ENCODE data around the gene GALNT2. TPM values are rescaled to one million over a fixed set of nuclear protein-coding genes. Genes with fewer than 3 reads are reported as not detected.

Gene GALNT2
- total and polyA plus RNA-seq, 9 of the 15 experiments (the other 6 are each of a cell fraction or from before 2014, with no cell fraction given): 1.6 to 106 (median 51.9) TPM

DNA sequence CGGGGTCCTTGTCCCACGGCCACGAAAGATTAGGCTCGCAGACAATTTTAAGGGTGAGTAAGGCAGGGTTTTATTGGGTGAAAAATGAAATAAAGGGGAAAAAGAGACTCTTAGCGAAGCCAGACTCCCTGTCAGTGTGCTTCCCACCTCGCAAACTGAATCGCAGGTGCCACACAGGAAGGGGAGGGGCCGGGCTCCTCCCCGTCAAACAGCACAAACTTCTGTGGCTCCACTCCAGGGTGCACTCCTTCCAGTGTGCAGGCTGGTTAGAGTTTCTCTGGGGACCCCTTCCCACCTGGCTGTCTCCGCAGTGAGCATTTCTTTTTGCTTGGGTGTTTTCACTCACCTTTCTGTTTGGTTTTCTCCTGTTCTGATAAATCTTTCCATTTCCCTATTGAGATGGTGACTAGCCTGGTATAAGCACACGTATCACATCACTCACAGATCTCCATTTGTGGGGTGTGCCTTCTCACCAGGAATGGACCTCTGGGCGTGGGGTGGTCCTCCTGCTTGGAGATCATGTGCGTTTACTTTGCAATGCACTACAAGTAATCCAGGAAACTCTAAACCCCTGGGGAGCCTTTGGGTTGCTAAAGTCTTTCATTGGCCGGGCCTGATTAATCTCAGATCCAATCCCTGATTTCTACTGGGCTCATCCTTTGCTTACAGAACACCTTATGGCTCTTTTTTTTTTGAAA lies 37.6 kb upstream of the GALNT2 start:
- peak; percentile 76 for ATAC-seq

DNA sequence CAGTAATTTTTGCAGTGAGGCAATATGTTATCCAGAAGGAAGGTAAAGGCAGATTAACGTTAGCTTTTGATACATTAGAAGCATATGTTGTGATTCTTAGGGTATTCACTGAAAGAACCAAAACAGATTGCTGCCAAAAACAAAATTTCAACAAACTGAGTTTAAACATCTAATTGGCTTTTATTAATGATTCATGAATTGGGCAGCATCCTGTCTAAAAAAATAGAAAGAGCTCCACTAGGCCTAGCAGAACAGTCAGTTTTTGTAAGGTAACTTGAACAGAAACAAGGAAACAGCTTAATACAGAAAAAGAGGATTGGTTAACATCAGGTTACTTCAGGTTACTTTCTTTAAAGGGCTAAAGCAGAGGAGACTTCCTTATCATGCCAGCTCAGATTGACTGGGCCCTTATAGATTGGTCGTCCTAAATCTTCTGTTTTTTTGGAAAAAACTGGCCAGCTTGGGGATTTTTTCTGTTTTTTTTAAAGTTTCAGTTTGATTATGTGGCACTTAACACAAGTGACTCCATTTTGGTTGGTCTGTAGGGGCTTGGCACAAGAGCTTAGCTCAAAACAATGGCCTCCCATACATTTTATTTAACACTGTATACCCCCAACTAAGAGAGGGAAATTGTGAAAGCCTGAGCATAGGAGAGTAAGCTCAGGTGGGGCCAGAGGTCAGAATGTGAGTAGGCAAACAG lies 36.8 kb upstream of the GALNT2 start:
- FAIRE-seq (peak; percentile 51), ATAC-seq (no peak), DNase-seq (ENCODE audit: extremely low read depth in 1 of 4, low spot score in 3 of 4) (no peak)
- no peak overlapping the region for H3K4me2 ChIP-seq (ENCODE audit: insufficient read depth, low read length)
- ChIA-PET CTCF (ENCODE audit: low intra/inter-chr PET ratio) (no interaction called here), POLR2A (interaction anchor here (0.5 to 1.3 kb wide), 4 partner anchors 13 to 689 kb away, joined by 3 to 6 read pairs (median 4); no protein-coding TSS in a partner anchor)
- intact Hi-C loops (cut with micrococcal nuclease): no loop called here
- H3K9me3 ChIP-seq (replicated peaks; ENCODE audit: control insufficient read depth, insufficient read depth, low read depth, low read length): no peaks in the 10 kb centered on the region
- 4% methylated on average over 2 of the region's 2 CpGs for WGBS (ENCODE audit: insufficient coverage, low coverage, missing lambda C conversion rate)
- H4K20me1 ChIP-seq (replicated peaks; ENCODE audit: control insufficient read depth, insufficient read depth, low read length): no peaks in the 10 kb centered on the region
- H3K36me3 ChIP-seq (ENCODE audit: control insufficient read depth, insufficient read depth, low read length): no peaks in the 10 kb centered on the region
- no peak overlapping the region for H3K9ac ChIP-seq (ENCODE audit: insufficient read depth in 1 of 2, low read depth in 2 of 2, low read length in 2 of 2)
- H3K27ac ChIP-seq (ENCODE audit: extremely low read depth, low read depth, low read length): no peak overlapping the region
- no TSS peak for BruUV-seq (replicated peaks)
- no peak overlapping the region for H3K4me3 ChIP-seq
- H3K9me1 ChIP-seq (ENCODE audit: control insufficient read depth, insufficient read depth, low read length): no peaks in the 10 kb centered on the region
- peaks cover 15 to 39% of the 10 kb centered on the region in 2 experiments for H3K27me3 ChIP-seq (ENCODE audit: control insufficient read depth in 2 of 2, insufficient read depth in 2 of 2, low read length in 2 of 2)
- in situ Hi-C loops (cut with MboI): no loop called here
- H3K79me2 ChIP-seq (ENCODE audit: control insufficient read depth, insufficient read depth, low read length): no peaks in the 10 kb centered on the region
- H3K4me1 ChIP-seq (replicated peaks in 1 of 2; ENCODE audit: control insufficient read depth in 2 of 2, insufficient read depth in 2 of 2, low read length in 2 of 2): peaks cover 0 to 8% of the 10 kb centered on the region in 2 experiments; a peak in 3 of 5 replicates
- H2AFZ ChIP-seq (ENCODE audit: low read depth, low read length): no peak overlapping the region
- TF ChIP-seq, protein P1, sequence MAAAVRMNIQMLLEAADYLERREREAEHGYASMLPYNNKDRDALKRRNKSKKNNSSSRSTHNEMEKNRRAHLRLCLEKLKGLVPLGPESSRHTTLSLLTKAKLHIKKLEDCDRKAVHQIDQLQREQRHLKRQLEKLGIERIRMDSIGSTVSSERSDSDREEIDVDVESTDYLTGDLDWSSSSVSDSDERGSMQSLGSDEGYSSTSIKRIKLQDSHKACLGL (CRISPR knock-in tag; IDR thresholded peaks at IDR 0.05; ENCODE audit: borderline replicate concordance, poor library complexity, severe bottlenecking): no peak
- TF ChIP-seq SMAD3 (CRISPR knock-in tag; conservative IDR thresholded peaks at IDR 0.05) (peak; percentile 72; the same call in 1 of the 2 replicates), FOXA3 (CRISPR knock-in tag; conservative IDR thresholded peaks at IDR 0.05 in 1 of 2, IDR thresholded peaks at IDR 0.05 in 1 of 2) (no peak), MIER1 (IDR thresholded peaks at IDR 0.05; ENCODE audit: low read depth) (no peak)
- TF ChIP-seq, protein P2, sequence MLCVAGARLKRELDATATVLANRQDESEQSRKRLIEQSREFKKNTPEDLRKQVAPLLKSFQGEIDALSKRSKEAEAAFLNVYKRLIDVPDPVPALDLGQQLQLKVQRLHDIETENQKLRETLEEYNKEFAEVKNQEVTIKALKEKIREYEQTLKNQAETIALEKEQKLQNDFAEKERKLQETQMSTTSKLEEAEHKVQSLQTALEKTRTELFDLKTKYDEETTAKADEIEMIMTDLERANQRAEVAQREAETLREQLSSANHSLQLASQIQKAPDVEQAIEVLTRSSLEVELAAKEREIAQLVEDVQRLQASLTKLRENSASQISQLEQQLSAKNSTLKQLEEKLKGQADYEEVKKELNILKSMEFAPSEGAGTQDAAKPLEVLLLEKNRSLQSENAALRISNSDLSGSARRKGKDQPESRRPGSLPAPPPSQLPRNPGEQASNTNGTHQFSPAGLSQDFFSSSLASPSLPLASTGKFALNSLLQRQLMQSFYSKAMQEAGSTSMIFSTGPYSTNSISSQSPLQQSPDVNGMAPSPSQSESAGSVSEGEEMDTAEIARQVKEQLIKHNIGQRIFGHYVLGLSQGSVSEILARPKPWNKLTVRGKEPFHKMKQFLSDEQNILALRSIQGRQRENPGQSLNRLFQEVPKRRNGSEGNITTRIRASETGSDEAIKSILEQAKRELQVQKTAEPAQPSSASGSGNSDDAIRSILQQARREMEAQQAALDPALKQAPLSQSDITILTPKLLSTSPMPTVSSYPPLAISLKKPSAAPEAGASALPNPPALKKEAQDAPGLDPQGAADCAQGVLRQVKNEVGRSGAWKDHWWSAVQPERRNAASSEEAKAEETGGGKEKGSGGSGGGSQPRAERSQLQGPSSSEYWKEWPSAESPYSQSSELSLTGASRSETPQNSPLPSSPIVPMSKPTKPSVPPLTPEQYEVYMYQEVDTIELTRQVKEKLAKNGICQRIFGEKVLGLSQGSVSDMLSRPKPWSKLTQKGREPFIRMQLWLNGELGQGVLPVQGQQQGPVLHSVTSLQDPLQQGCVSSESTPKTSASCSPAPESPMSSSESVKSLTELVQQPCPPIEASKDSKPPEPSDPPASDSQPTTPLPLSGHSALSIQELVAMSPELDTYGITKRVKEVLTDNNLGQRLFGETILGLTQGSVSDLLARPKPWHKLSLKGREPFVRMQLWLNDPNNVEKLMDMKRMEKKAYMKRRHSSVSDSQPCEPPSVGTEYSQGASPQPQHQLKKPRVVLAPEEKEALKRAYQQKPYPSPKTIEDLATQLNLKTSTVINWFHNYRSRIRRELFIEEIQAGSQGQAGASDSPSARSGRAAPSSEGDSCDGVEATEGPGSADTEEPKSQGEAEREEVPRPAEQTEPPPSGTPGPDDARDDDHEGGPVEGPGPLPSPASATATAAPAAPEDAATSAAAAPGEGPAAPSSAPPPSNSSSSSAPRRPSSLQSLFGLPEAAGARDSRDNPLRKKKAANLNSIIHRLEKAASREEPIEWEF (CRISPR knock-in tag; IDR thresholded peaks at IDR 0.05): 0 out of 2 replicates have a peak, but pooled peaks have one; percentile 66

More for the DNA sequence above, 37.6 kb upstream of the GALNT2 start:
- H3K4me2 ChIP-seq (ENCODE audit: insufficient read depth, low read length): peak overlapping the region; percentile 29
- no peak for DNase-seq (ENCODE audit: extremely low read depth in 1 of 4, low spot score in 3 of 4)
- H3K36me3 ChIP-seq (ENCODE audit: control insufficient read depth, insufficient read depth, low read length): no peaks in the 10 kb centered on the region
- ChIA-PET POLR2A (interaction anchor here (0.8 to 1.3 kb wide), 2 partner anchors 13 to 14 kb away, joined by 3 to 6 read pairs; no protein-coding TSS in a partner anchor), CTCF (ENCODE audit: low intra/inter-chr PET ratio) (interaction anchor here (0.7 kb wide), 1 partner anchor 749 kb away, joined by 4 read pairs; no protein-coding TSS in a partner anchor)
- H3K9me1 ChIP-seq (ENCODE audit: control insufficient read depth, insufficient read depth, low read length): no peaks in the 10 kb centered on the region
- in situ Hi-C loops (cut with MboI) (no loop called here), intact Hi-C loops (cut with micrococcal nuclease) (no loop called here)
- H3K9ac ChIP-seq (ENCODE audit: insufficient read depth in 1 of 2, low read depth in 2 of 2, low read length in 2 of 2): no peak overlapping the region
- TF ChIP-seq ATF7 (IDR thresholded peaks at IDR 0.05): 0 out of 2 replicates have a peak, but pooled peaks have one; percentile 2
- TF ChIP-seq TAL1 (IDR thresholded peaks at IDR 0.05): no peak
- peaks cover 18 to 47% of the 10 kb centered on the region in 2 experiments for H3K27me3 ChIP-seq (ENCODE audit: control insufficient read depth in 2 of 2, insufficient read depth in 2 of 2, low read length in 2 of 2)
- H3K27ac ChIP-seq (ENCODE audit: extremely low read depth, low read depth, low read length): no peak overlapping the region
- H3K79me2 ChIP-seq (ENCODE audit: control insufficient read depth, insufficient read depth, low read length): no peaks in the 10 kb centered on the region
- no peak overlapping the region for H3K4me3 ChIP-seq
- no TSS peak for BruUV-seq (replicated peaks)
- H3K9me3 ChIP-seq (replicated peaks; ENCODE audit: control insufficient read depth, insufficient read depth, low read depth, low read length): no peaks in the 10 kb centered on the region
- WGBS (ENCODE audit: insufficient coverage, low coverage, missing lambda C conversion rate): 12% methylated on average over 14 of the region's 14 CpGs
- FAIRE-seq: no peak
- peaks cover 0 to 8% of the 10 kb centered on the region in 2 experiments; a peak in 3 of 5 replicates for H3K4me1 ChIP-seq (replicated peaks in 1 of 2; ENCODE audit: control insufficient read depth in 2 of 2, insufficient read depth in 2 of 2, low read length in 2 of 2)
- no peaks in the 10 kb centered on the region for H4K20me1 ChIP-seq (replicated peaks; ENCODE audit: control insufficient read depth, insufficient read depth, low read length)
- H2AFZ ChIP-seq (ENCODE audit: low read depth, low read length): peak overlapping the region; percentile 37

Data from K562 (cell line).